Neural progenitor cell (in vitro differentiated cells): Measurements from ENCODE around the gene AKAP1. TPM values are rescaled to one million over a fixed set of nuclear protein-coding genes. Genes with fewer than 3 reads are reported as not detected.
A peak's percentile ranks its signal among the peaks of the same experiment; 100 is the strongest.

ENCODE experiments used
- DNase-seq: peaks from one replicate; pipeline ENCODE4 v3.0.0-alpha.2; 2016; ENCODE audit warnings: low spot score
- H2AFZ ChIP-seq: fragments of 200-600 bp; sonication (generic); replicated peaks from 2 replicates; pipeline ENCODE4 v1.6.1; 2016; ENCODE audit warnings: antibody characterized with exemption
- H3F3A ChIP-seq: fragments of 200-600 bp; sonication (generic); 2 replicates; pipeline ENCODE4 v1.6.1; 2016; ENCODE audit warnings: antibody characterized with exemption, low read depth
- H3K27ac ChIP-seq: fragments of 200-600 bp; sonication (generic); 2 replicates; pipeline ENCODE4 v1.5.1; 2016; ENCODE audit warnings: mild to moderate bottlenecking
- H3K27me3 ChIP-seq: fragments of 200-600 bp; sonication (generic); 2 replicates; pipeline ENCODE4 v1.6.1; 2016; ENCODE audit warnings: mild to moderate bottlenecking, moderate library complexity
- H3K36me3 ChIP-seq: fragments of 200-600 bp; sonication (generic); 2 replicates; pipeline ENCODE4 v1.5.1; 2016
- H3K4me1 ChIP-seq: fragments of 200-600 bp; sonication (generic); 2 replicates; pipeline ENCODE4 v1.6.1; 2016; ENCODE audit warnings: mixed run types
- H3K4me2 ChIP-seq: fragments of 200-600 bp; sonication (generic); 2 replicates; pipeline ENCODE4 v1.6.1; 2016
- H3K4me3 ChIP-seq: fragments of 200-600 bp; sonication (generic); 2 replicates; pipeline ENCODE4 v1.5.1; 2016
- H3K79me2 ChIP-seq: fragments of 200-600 bp; sonication (generic); 2 replicates; pipeline ENCODE4 v1.6.1; 2016; ENCODE audit warnings: low read depth
- H3K9ac ChIP-seq: fragments of 200-600 bp; sonication (generic); 2 replicates; pipeline ENCODE4 v1.6.1; 2016
- H3K9me3 ChIP-seq: fragments of 200-600 bp; sonication (generic); 2 replicates; pipeline ENCODE4 v1.5.1; 2016; ENCODE audit warnings: low read depth
- H4K20me1 ChIP-seq: fragments of 200-600 bp; sonication (generic); 2 replicates; pipeline ENCODE4 v1.6.1; 2016; ENCODE audit warnings: low read depth
- H3K27ac Mint-ChIP-seq: 3 replicates; pipeline ENCODE4 v1.8.0; 2021; ENCODE audit warnings: mixed read lengths
- H3K27me3 Mint-ChIP-seq: 2 replicates; pipeline ENCODE4 v1.8.0; 2022; ENCODE audit warnings: low read depth, mild to moderate bottlenecking, inconsistent platforms, moderate library complexity, mixed read lengths; ENCODE audit not compliant: insufficient read depth
- H3K36me3 Mint-ChIP-seq: 3 replicates; pipeline ENCODE4 v1.8.0; 2021; ENCODE audit warnings: mixed read lengths
- H3K4me1 Mint-ChIP-seq: 3 replicates; pipeline ENCODE4 v1.8.0; 2021; ENCODE audit warnings: mixed read lengths
- H3K4me3 Mint-ChIP-seq: 3 replicates; pipeline ENCODE4 v1.8.0; 2021; ENCODE audit warnings: mild to moderate bottlenecking, moderate library complexity, mixed read lengths
- H3K9me3 Mint-ChIP-seq: 3 replicates; pipeline ENCODE4 v1.8.0; 2020; ENCODE audit warnings: mixed read lengths
- EZH2 ChIP-seq: fragments of 200-600 bp; sonication (generic); IDR thresholded peaks from 2 replicates; pipeline ENCODE4 v1.6.1; 2017; ENCODE audit warnings: antibody characterized with exemption, mild to moderate bottlenecking, moderate library complexity
- EZH2phosphoT487 ChIP-seq: fragments of 200-600 bp; sonication (generic); IDR thresholded peaks from 2 replicates; pipeline ENCODE4 v1.6.1; 2017; ENCODE audit warnings: antibody characterized with exemption
- total RNA-seq: library from RNA; depleted of rRNA; stranded (reverse); fragments of >200 nt; gene quantifications from 2 replicates; pipeline ENCODE4 v1.2.3, GENCODE V29; 2015; ENCODE audit warnings: low replicate concordance
- TF ChIP-seq, protein P1 (sequence below): fragments of 200-600 bp; sonication (generic); IDR thresholded peaks from 2 replicates; pipeline ENCODE4 v1.5.1; 2017; ENCODE audit warnings: antibody characterized with exemption, mild to moderate bottlenecking

The AKAP1 gene
- total RNA-seq, 1 donor from 2014 or later = 8.8 TPM

DNA sequence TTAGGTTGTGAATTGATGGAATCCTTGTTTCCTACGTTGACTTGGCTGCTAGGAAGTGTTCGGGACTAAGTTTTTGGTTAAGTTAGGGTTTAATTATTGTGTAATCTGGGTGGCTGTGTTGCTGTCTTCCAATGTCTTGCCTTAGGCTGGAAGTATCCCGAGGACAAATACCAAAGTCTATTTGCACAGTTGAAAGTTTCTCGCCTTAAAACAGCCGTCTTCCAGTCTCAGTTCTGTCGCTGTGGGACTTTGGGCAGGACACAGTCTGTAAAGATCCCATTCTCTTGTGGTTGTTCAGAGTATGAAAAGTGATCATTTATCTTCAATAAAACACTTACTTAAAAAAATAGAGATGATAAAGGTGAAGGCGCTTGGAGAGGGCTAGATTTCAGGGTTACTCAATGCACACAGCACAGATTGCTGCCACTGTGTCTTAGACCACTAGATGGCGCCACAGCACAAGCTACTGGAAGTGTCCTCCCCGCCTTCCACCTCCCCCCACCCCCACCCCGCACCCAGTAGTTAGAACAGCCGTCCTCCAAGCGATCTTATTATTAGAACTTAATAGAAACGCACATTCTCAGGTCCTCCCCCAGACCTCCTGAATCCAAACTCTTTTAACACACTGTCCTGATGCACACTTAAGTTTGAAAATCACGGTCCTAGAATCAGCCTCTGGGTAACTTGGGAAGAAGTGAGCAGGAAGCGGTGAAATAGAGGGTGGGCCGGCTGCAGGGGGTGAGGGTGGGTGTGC lies 45.8 kb downstream of the AKAP1 start:
- Mint-ChIP-seq H3K36me3 (no peaks in the 10 kb centered on the region), H3K4me1 (peaks cover 32% of the 10 kb centered on the region), H3K27ac (no peak overlapping the region), H3K9me3 (no peaks in the 10 kb centered on the region), H3K4me3 (no peak overlapping the region), H3K27me3 (peaks cover 4% of the 10 kb centered on the region)
- Histone ChIP-seq H3K79me2 (no peaks in the 10 kb centered on the region), H3K27me3 (no peaks in the 10 kb centered on the region), H3K9me3 (no peaks in the 10 kb centered on the region), H3K4me3 (no peak overlapping the region), H2AFZ (peak overlapping the region; percentile 47), H3K36me3 (no peaks in the 10 kb centered on the region), H3K4me1 (peaks cover 14% of the 10 kb centered on the region), H3F3A (peaks cover 11% of the 10 kb centered on the region), H3K4me2 (peak overlapping the region; percentile 78), H3K27ac (no peak overlapping the region), H3K9ac (no peak overlapping the region), H4K20me1 (no peaks in the 10 kb centered on the region)
- peak; percentile 89 for DNase-seq
- TF ChIP-seq EZH2phosphoT487 (no peak), EZH2 (no peak)
- TF ChIP-seq, protein P1, sequence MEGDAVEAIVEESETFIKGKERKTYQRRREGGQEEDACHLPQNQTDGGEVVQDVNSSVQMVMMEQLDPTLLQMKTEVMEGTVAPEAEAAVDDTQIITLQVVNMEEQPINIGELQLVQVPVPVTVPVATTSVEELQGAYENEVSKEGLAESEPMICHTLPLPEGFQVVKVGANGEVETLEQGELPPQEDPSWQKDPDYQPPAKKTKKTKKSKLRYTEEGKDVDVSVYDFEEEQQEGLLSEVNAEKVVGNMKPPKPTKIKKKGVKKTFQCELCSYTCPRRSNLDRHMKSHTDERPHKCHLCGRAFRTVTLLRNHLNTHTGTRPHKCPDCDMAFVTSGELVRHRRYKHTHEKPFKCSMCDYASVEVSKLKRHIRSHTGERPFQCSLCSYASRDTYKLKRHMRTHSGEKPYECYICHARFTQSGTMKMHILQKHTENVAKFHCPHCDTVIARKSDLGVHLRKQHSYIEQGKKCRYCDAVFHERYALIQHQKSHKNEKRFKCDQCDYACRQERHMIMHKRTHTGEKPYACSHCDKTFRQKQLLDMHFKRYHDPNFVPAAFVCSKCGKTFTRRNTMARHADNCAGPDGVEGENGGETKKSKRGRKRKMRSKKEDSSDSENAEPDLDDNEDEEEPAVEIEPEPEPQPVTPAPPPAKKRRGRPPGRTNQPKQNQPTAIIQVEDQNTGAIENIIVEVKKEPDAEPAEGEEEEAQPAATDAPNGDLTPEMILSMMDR = peak; percentile 84

DNA sequence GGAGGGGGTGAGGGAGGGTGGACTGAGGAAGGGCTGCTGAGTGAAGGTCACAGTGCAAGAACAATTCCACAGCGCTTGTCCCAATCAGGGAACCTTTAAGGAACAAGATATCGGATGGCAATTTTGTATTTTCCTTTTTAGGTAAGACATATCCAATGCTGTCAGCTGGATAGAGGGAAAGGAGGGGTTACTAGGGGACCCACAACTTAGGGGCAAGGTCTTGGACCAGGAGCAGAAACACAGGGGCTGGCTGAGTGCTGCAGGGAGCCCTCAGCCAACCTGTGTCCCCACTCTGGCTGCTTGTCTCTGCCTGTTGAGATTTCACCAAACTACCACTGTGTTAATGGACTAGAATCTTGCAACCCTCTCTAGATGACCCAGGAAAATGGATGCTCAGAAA lies 47.6 kb downstream of the AKAP1 start:
- peaks cover 13% of the 10 kb centered on the region for H3F3A ChIP-seq
- Mint-ChIP-seq H3K4me1 (peaks cover 44% of the 10 kb centered on the region), H3K36me3 (no peaks in the 10 kb centered on the region), H3K27ac (peak overlapping the region; percentile 87), H3K9me3 (no peaks in the 10 kb centered on the region), H3K27me3 (peaks cover 4% of the 10 kb centered on the region), H3K4me3 (no peak overlapping the region)
- peaks cover 22% of the 10 kb centered on the region for H3K4me1 ChIP-seq
- H3K27ac ChIP-seq = no peak overlapping the region
- no peaks in the 10 kb centered on the region for H3K9me3 ChIP-seq
- no peaks in the 10 kb centered on the region for H3K36me3 ChIP-seq
- no peak overlapping the region for H3K9ac ChIP-seq
- no peak for TF ChIP-seq EZH2phosphoT487
- TF ChIP-seq, protein P1 = no peak
- TF ChIP-seq EZH2 = no peak
- H3K4me3 ChIP-seq = no peak overlapping the region
- H2AFZ ChIP-seq = no peak overlapping the region
- no peaks in the 10 kb centered on the region for H3K79me2 ChIP-seq
- H3K27me3 ChIP-seq = no peaks in the 10 kb centered on the region
- peak; percentile 20 for DNase-seq
- no peaks in the 10 kb centered on the region for H4K20me1 ChIP-seq
- no peak overlapping the region for H3K4me2 ChIP-seq

DNA sequence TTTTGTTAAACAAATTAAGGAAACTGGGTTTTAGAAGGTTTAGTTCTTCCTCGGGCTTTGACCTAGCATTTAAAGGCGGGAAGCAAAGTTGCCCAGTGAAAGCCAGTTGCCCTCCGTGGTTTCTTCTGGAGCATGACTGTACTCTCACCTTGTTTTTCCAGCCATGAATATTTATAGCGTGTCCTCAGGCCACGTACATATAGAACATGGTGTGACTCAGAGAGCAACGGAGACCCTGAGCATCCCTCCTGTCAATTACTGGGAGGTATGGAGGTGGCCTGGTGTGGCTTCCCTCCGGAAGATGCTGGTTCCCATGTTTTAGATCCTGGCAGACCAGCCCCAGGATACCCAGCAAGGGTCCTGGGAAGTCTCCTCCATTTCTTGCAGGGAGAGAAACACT lies 48.4 kb downstream of the AKAP1 start:
- Histone ChIP-seq H4K20me1 (no peaks in the 10 kb centered on the region), H3K27ac (no peak overlapping the region), H3K36me3 (no peaks in the 10 kb centered on the region), H3K27me3 (no peaks in the 10 kb centered on the region), H3F3A (peaks cover 13% of the 10 kb centered on the region), H3K79me2 (no peaks in the 10 kb centered on the region), H3K9me3 (no peaks in the 10 kb centered on the region), H3K4me2 (no peak overlapping the region), H2AFZ (no peak overlapping the region), H3K9ac (no peak overlapping the region), H3K4me1 (peaks cover 22% of the 10 kb centered on the region), H3K4me3 (no peak overlapping the region)
- H3K36me3 Mint-ChIP-seq = no peaks in the 10 kb centered on the region
- peaks cover 4% of the 10 kb centered on the region for H3K27me3 Mint-ChIP-seq
- no peak for DNase-seq
- H3K9me3 Mint-ChIP-seq = peaks cover 2% of the 10 kb centered on the region
- no peak for TF ChIP-seq EZH2phosphoT487
- TF ChIP-seq, protein P1 = no peak
- TF ChIP-seq EZH2 = no peak
- H3K4me3 Mint-ChIP-seq = no peak overlapping the region
- H3K4me1 Mint-ChIP-seq = peaks cover 50% of the 10 kb centered on the region
- H3K27ac Mint-ChIP-seq = peak overlapping the region; percentile 87
